Body of pancreas (tissue), 4 donors: ENCODE results near the gene RASGRP4. TPM values are rescaled to one million over a fixed set of nuclear protein-coding genes. Genes with fewer than 3 reads are reported as not detected.

Experiments
- ATAC-seq: fragments of 150-250 bp; one replicate; pipeline ENCODE4 v1.9.1; 2016
- DNase-seq, 4 donors: peaks; one replicate each; pipeline ENCODE4 v3.0.0-alpha.2; 2019
- H3K27ac ChIP-seq, 4 donors: fragments of 200-600 bp; sonication (generic); 1 replicate in 3 of 4; 2 replicates in 1 of 4; pipeline versions ENCODE4 v1.5.1 to v1.6.1; 2016 to 2019; ENCODE audit warnings: mild to moderate bottlenecking in 1 of 4, mixed read lengths in 1 of 4, moderate library complexity in 1 of 4
- H3K27me3 ChIP-seq, 2 donors: fragments of 200-600 bp; sonication (generic); one replicate each; pipeline ENCODE4 v1.6.0; 2016; ENCODE audit warnings: mild to moderate bottlenecking in 1 of 2
- H3K36me3 ChIP-seq, 2 donors: fragments of 200-600 bp; sonication (generic); replicated peaks in 1 of 2; 2 replicates each; pipeline ENCODE4 v1.5.1; 2016; ENCODE audit warnings: low read depth in 2 of 2; ENCODE audit not compliant: insufficient read depth in 1 of 2
- H3K4me1 ChIP-seq: fragments of 200-600 bp; sonication (generic); one replicate; pipeline ENCODE4 v1.6.0; 2016
- H3K4me3 ChIP-seq, 2 donors: fragments of 200-600 bp; sonication (generic); 1 replicate in 1 of 2; 2 replicates in 1 of 2; pipeline ENCODE4 v1.5.1; 2016 to 2019
- H3K9me3 ChIP-seq, 3 donors: fragments of 200-600 bp; sonication (generic); 1 replicate in 2 of 3; 2 replicates in 1 of 3; pipeline ENCODE4 v1.5.1; 2016
- POLR2A ChIP-seq, 3 donors: fragments of 450-650 bp; IDR thresholded peaks; one replicate each; pipeline ENCODE4 v1.6.1; 2016; ENCODE audit warnings: antibody characterized with exemption in 3 of 3, mild to moderate bottlenecking in 2 of 3
- WGBS, 2 donors: methylation state at CpG; one replicate each; pipeline ENCODE4 v1.1.5; 2017; 5-methylcytosine and 5-hydroxymethylcytosine counted together
- intact Hi-C: fragments of 100-400 bp; cut with DNase I; formaldehyde crosslinking; loops from one replicate; pipeline ENCODE4 v1.15.1; 2023
- total RNA-seq, 2 donors: library from RNA; depleted of rRNA; stranded (reverse); fragments of >200 nt; gene quantifications; one replicate each; pipeline ENCODE4 v1.1.0, GENCODE V29; 2016

Gene RASGRP4
- total RNA-seq, 2 donors from 2014 or later: 1.6 to 4.6 TPM

DNA sequence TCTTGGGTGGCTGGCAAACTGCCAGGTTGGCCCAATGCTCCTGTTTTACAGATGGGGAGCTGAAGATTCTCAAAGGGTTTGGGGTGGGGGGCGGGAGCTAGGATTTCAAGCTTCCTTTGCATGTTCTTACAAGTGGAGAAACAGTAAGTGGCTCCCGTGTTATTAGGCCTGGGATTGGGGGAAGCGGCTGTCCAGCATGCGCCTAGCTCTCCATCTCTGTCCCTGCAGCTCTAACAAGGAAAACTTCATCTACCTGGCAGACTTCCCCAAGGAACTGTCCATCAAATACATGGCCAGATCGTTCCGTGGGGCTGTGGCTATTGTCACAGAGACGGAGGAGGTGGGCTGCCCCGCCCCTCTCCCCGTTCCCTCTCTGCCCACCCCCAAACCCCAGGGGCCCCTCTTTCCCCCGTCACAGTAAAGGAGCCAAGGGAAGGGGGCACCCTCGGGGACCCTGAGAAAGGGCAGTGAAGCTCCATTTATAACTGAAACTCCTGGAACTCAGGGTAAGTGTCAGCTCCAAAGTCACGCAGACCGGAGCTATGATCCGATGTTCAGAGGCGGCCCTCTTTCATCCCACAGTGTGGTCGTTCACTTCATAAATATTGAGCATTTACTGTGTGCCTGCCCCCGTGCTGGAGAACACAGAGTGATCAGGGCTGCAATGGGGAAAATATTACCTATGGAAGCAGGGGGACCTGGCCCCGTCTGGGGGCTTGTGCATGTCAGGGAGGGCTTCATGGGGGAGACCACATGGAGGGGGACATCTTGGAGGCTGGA is 66.6 kb downstream of the RASGRP4 start:
- H3K27ac ChIP-seq: no peak overlapping the region
- no peak overlapping the region for H3K4me3 ChIP-seq
- peaks cover 15% of the 10 kb centered on the region for H3K4me1 ChIP-seq
- H3K36me3 ChIP-seq: no peaks in the 10 kb centered on the region
- TF ChIP-seq POLR2A (IDR thresholded peaks at IDR 0.05): no peak
- DNase-seq (no peak), ATAC-seq (no peak)
- intact Hi-C loops: no loop called here
- no peaks in the 10 kb centered on the region for H3K9me3 ChIP-seq
- peaks cover 0 to 5% of the 10 kb centered on the region in 2 donors for H3K27me3 ChIP-seq
- 39 to 58% methylated on average over 8 to 18 of the region's 18 CpGs for WGBS, 2 donors

Other genes starting within 250 kb of the RASGRP4 start
- gene DPF1, start 202.0 kb downstream of the RASGRP4 start, total RNA-seq: not detected
- gene PPP1R14A, start 169.8 kb downstream of the RASGRP4 start, total RNA-seq: 100 to 1,000 TPM in 1 of 2 donors, 10 to 100 TPM in 1; 54.2 to 105 TPM
- 100 to 1,000 TPM; 266 to 305 TPM for gene SPINT2, start 161.6 kb downstream of the RASGRP4 start, total RNA-seq
- gene C19orf33, start 122.0 kb downstream of the RASGRP4 start, total RNA-seq: 1 to 10 TPM in 1 of 2 donors, not detected in 1; 2.6 TPM
- 10 to 100 TPM in 1 of 2 donors, 1 to 10 TPM in 1; 8.2 to 22.3 TPM for gene YIF1B, start 110.3 kb downstream of the RASGRP4 start, total RNA-seq
- gene KCNK6, start 106.4 kb downstream of the RASGRP4 start, total RNA-seq: 10 to 100 TPM in 1 of 2 donors, 1 to 10 TPM in 1; 8.6 to 13.8 TPM
- gene CATSPERG, start 90.4 kb downstream of the RASGRP4 start, total RNA-seq: 1 to 10 TPM in 1 of 2 donors, under 1 TPM in 1; 0.78 to 9.6 TPM
- 10 to 100 TPM; 49.4 to 68.7 TPM for gene PSMD8, start 51.6 kb downstream of the RASGRP4 start, total RNA-seq
- under 1 TPM in 1 of 2 donors, not detected in 1; 0.78 TPM for gene GGN, start 38.2 kb downstream of the RASGRP4 start, total RNA-seq
- gene SPRED3, start 37.5 kb downstream of the RASGRP4 start, total RNA-seq: under 1 TPM; under 0.01 to 0.52 TPM
- 10 to 100 TPM; 24.9 to 51.4 TPM for gene FAM98C, start 23.1 kb downstream of the RASGRP4 start, total RNA-seq
- 1 to 10 TPM in 1 of 2 donors, under 1 TPM in 1; 0.33 to 1.0 TPM for gene RYR1, start 7.5 kb upstream of the RASGRP4 start, total RNA-seq
- gene MAP4K1, start 191.7 kb upstream of the RASGRP4 start, total RNA-seq: 1 to 10 TPM; 2.0 to 2.9 TPM
- 100 to 1,000 TPM; 108 to 169 TPM for gene EIF3K, start 193.0 kb upstream of the RASGRP4 start, total RNA-seq
- 100 to 1,000 TPM; 143 to 148 TPM for gene ACTN4, start 221.4 kb upstream of the RASGRP4 start, total RNA-seq